Ishikawa (cell line): ENCODE measurements around the gene REV1.

ENCODE experiments used
- CREB1 ChIP-seq: IDR thresholded peaks from 2 replicates; pipeline ENCODE4 v1.6.1; 2012; ENCODE audit warnings: low read depth
- EGR1 ChIP-seq: IDR thresholded peaks from 2 replicates; pipeline ENCODE4 v1.6.1; 2012
- EP300 ChIP-seq: IDR thresholded peaks from 2 replicates; pipeline ENCODE4 v1.6.1; 2012; ENCODE audit warnings: borderline replicate concordance
- FOXM1 ChIP-seq: IDR thresholded peaks from 2 replicates; pipeline ENCODE4 v1.6.1; 2012; ENCODE audit warnings: low read depth, borderline replicate concordance
- MAX ChIP-seq: IDR thresholded peaks from 2 replicates; pipeline ENCODE4 v1.6.1; 2012
- NFIC ChIP-seq: IDR thresholded peaks from 2 replicates; pipeline ENCODE4 v1.6.1; 2012
- RAD21 ChIP-seq: IDR thresholded peaks from 2 replicates; pipeline ENCODE4 v1.6.1; 2012; ENCODE audit warnings: low read depth
- TAF1 ChIP-seq: IDR thresholded peaks from 2 replicates; pipeline ENCODE4 v1.6.1; 2012; ENCODE audit warnings: low read depth, mild to moderate bottlenecking
- TCF12 ChIP-seq: IDR thresholded peaks from 2 replicates; pipeline ENCODE4 v1.6.1; 2012; ENCODE audit warnings: low read depth
- TEAD4 ChIP-seq: IDR thresholded peaks from 2 replicates; pipeline ENCODE4 v1.6.1; 2012
- USF1 ChIP-seq: IDR thresholded peaks from 2 replicates; pipeline ENCODE4 v1.6.1; 2012
- YY1 ChIP-seq: IDR thresholded peaks from 2 replicates; pipeline ENCODE4 v1.6.1; 2012; ENCODE audit warnings: low read depth
- ZBTB7A ChIP-seq: IDR thresholded peaks from 2 replicates; pipeline ENCODE4 v1.6.1; 2012; ENCODE audit warnings: low read depth
- TF ChIP-seq, protein P1 (sequence below): IDR thresholded peaks from 2 replicates; pipeline ENCODE4 v1.6.1; 2012; ENCODE audit warnings: low read depth, mild to moderate bottlenecking

- no peak for TF ChIP-seq MAX
- TF ChIP-seq TCF12 = no peak
- TF ChIP-seq USF1 = no peak
- no peak for TF ChIP-seq TAF1
- no peak for TF ChIP-seq RAD21
- TF ChIP-seq, protein P1, sequence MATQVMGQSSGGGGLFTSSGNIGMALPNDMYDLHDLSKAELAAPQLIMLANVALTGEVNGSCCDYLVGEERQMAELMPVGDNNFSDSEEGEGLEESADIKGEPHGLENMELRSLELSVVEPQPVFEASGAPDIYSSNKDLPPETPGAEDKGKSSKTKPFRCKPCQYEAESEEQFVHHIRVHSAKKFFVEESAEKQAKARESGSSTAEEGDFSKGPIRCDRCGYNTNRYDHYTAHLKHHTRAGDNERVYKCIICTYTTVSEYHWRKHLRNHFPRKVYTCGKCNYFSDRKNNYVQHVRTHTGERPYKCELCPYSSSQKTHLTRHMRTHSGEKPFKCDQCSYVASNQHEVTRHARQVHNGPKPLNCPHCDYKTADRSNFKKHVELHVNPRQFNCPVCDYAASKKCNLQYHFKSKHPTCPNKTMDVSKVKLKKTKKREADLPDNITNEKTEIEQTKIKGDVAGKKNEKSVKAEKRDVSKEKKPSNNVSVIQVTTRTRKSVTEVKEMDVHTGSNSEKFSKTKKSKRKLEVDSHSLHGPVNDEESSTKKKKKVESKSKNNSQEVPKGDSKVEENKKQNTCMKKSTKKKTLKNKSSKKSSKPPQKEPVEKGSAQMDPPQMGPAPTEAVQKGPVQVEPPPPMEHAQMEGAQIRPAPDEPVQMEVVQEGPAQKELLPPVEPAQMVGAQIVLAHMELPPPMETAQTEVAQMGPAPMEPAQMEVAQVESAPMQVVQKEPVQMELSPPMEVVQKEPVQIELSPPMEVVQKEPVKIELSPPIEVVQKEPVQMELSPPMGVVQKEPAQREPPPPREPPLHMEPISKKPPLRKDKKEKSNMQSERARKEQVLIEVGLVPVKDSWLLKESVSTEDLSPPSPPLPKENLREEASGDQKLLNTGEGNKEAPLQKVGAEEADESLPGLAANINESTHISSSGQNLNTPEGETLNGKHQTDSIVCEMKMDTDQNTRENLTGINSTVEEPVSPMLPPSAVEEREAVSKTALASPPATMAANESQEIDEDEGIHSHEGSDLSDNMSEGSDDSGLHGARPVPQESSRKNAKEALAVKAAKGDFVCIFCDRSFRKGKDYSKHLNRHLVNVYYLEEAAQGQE = no peak
- no peak for TF ChIP-seq FOXM1
- TF ChIP-seq TEAD4 = no peak
- TF ChIP-seq NFIC = no peak
- no peak for TF ChIP-seq EGR1
- TF ChIP-seq CREB1 = no peak
- TF ChIP-seq EP300 = no peak
- no peak for TF ChIP-seq ZBTB7A
- TF ChIP-seq YY1 = no peak
Measured at GRCh38 chr2:99389371-99389770, 100.4 kb downstream of the REV1 start.
